ENCODE results near the gene USP10. TPM values are rescaled to one million over a fixed set of nuclear protein-coding genes. Genes with fewer than 3 reads are reported as not detected.

Gene USP10
- total RNA-seq, 1 experiment from 2014 or later: 50.4 TPM

DNA sequence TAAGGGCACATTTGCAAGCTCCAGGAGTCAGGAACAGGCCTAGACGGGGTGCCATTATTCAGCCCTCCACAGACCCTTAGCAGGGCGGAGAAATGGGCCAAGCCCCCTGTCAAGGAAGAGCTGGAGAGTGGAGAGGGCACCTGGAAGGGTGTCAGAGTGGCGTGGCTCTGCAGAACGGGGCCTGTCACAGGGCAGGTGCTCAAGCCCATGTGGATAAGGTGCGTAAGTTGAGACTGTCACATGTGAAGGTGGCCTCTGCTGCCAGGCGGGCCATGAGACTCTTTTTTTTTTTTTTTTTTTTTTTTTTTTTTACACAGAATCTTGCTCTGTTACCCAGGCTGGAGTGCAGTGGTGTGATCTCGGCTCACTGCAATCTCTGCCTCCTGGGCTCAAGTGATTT, 108.0 kb downstream of the USP10 start:
- Histone ChIP-seq H3K4me3 (ENCODE audit: low read length) (no peak overlapping the region), H3K36me3 (ENCODE audit: low read depth, low read length) (no peaks in the 10 kb centered on the region), H3K4me1 (ENCODE audit: insufficient read depth, low read length) (peaks cover 13% of the 10 kb centered on the region), H2AFZ (ENCODE audit: low read length) (no peak overlapping the region), H3K9me3 (ENCODE audit: low read length) (no peaks in the 10 kb centered on the region), H3K9me2 (replicated peaks; ENCODE audit: low read length) (no peaks in the 10 kb centered on the region), H3K9ac (ENCODE audit: low read length) (no peak overlapping the region), H3K4me2 (ENCODE audit: low read length) (no peak overlapping the region), H3K27me3 (ENCODE audit: low read length) (no peaks in the 10 kb centered on the region), H3K79me2 (ENCODE audit: low read length) (no peaks in the 10 kb centered on the region), H3F3A (ENCODE audit: low read length, unreplicated experiment) (no peaks in the 10 kb centered on the region), H3K27ac (ENCODE audit: low read length) (no peak overlapping the region), H4K20me1 (ENCODE audit: low read length) (no peaks in the 10 kb centered on the region)
- TF ChIP-seq, protein P1, sequence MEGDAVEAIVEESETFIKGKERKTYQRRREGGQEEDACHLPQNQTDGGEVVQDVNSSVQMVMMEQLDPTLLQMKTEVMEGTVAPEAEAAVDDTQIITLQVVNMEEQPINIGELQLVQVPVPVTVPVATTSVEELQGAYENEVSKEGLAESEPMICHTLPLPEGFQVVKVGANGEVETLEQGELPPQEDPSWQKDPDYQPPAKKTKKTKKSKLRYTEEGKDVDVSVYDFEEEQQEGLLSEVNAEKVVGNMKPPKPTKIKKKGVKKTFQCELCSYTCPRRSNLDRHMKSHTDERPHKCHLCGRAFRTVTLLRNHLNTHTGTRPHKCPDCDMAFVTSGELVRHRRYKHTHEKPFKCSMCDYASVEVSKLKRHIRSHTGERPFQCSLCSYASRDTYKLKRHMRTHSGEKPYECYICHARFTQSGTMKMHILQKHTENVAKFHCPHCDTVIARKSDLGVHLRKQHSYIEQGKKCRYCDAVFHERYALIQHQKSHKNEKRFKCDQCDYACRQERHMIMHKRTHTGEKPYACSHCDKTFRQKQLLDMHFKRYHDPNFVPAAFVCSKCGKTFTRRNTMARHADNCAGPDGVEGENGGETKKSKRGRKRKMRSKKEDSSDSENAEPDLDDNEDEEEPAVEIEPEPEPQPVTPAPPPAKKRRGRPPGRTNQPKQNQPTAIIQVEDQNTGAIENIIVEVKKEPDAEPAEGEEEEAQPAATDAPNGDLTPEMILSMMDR (conservative IDR thresholded peaks at IDR 0.05; ENCODE audit: low read depth, low read length): no peak
- TF ChIP-seq EZH2phosphoT487 (IDR thresholded peaks at IDR 0.05; ENCODE audit: borderline replicate concordance, low read length) (no peak), EZH2 (IDR thresholded peaks at IDR 0.05; ENCODE audit: low read length, unreplicated experiment) (no peak)
- intact Hi-C loops (cut with micrococcal nuclease): no loop called here
- DNase-seq (no peak), ATAC-seq (no peak)
- BruUV-seq (replicated peaks): no TSS peak
- ChIA-PET POLR2A (ENCODE audit: unreplicated experiment) (no interaction called here), CTCF (no interaction called here)

DNA sequence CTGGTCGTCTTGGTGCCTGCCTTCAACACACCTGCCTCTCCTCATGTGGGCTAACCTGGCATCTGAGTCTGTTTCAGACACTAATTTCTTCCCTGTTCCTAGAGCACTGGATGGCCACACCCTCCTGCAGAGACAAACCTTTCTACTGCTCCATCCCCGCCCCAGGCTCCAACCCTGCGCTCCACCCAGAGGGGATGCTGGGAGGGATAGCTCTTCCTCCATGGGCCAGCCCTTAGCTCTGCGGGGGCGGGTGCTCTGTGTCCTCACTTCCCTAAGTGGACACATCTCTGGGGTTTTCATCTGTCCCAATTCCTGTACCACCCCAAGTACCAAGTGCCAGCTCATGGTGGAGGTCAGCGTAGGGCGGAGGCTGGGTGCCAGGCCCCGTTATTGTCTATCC, 109.0 kb downstream of the USP10 start:
- ATAC-seq: no peak
- Histone ChIP-seq H3K9me2 (replicated peaks; ENCODE audit: low read length) (no peaks in the 10 kb centered on the region), H3K4me3 (ENCODE audit: low read length) (no peak overlapping the region), H4K20me1 (ENCODE audit: low read length) (no peaks in the 10 kb centered on the region), H3K4me1 (ENCODE audit: insufficient read depth, low read length) (peaks cover 13% of the 10 kb centered on the region), H3K27ac (ENCODE audit: low read length) (no peak overlapping the region), H3K9ac (ENCODE audit: low read length) (no peak overlapping the region), H3K79me2 (ENCODE audit: low read length) (no peaks in the 10 kb centered on the region), H3F3A (ENCODE audit: low read length, unreplicated experiment) (no peaks in the 10 kb centered on the region), H2AFZ (ENCODE audit: low read length) (no peak overlapping the region), H3K27me3 (ENCODE audit: low read length) (no peaks in the 10 kb centered on the region), H3K36me3 (ENCODE audit: low read depth, low read length) (no peaks in the 10 kb centered on the region), H3K4me2 (ENCODE audit: low read length) (no peak overlapping the region), H3K9me3 (ENCODE audit: low read length) (no peaks in the 10 kb centered on the region)
- ChIA-PET CTCF (no interaction called here), POLR2A (ENCODE audit: unreplicated experiment) (no interaction called here)
- intact Hi-C loops (cut with micrococcal nuclease): no loop called here
- no TSS peak for BruUV-seq (replicated peaks)
- no peak for DNase-seq
- TF ChIP-seq EZH2phosphoT487 (IDR thresholded peaks at IDR 0.05; ENCODE audit: borderline replicate concordance, low read length) (no peak), EZH2 (IDR thresholded peaks at IDR 0.05; ENCODE audit: low read length, unreplicated experiment) (no peak)
- TF ChIP-seq, protein P1 (conservative IDR thresholded peaks at IDR 0.05; ENCODE audit: low read depth, low read length): no peak

DNA sequence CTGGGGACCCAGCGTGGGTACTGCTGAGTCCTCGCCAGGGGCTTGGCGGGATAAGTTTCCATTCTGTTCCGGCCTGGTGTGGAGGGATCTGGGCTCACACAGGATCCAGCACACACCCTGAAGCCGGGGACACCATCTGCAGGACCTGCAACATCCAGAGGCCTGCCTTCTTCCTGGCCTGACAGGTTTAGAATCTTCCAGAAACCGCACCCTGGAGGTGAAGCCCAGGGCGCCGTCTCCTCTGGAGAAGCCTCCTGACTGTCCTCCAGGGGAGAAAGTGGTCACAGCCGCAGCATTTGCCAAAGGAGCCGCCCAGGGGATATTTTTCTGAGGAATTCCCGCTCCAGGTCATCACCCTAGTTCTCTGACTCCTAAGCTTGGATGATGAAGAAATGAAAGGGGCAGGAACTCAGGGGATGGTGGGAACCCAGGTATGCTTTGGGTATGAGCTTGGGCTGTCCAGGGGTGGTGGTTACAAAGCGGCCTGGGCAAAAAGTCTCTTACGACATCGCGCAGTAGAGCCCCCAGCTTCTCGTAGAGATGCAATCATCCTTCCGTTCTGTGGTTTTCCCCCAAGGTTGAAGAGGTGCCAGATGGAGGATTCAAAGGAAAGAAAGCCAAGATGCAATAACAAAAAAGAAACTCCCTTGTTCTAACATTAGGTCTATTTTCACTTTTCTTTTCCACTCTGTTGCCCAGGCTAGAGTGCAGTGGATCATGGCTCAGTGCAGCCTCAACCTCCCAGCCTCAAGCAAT, 110.9 kb downstream of the USP10 start:
- Histone ChIP-seq H4K20me1 (ENCODE audit: low read length) (no peaks in the 10 kb centered on the region), H3K9me2 (replicated peaks; ENCODE audit: low read length) (no peaks in the 10 kb centered on the region), H3K4me1 (ENCODE audit: insufficient read depth, low read length) (peaks cover 13% of the 10 kb centered on the region), H2AFZ (ENCODE audit: low read length) (no peak overlapping the region), H3K36me3 (ENCODE audit: low read depth, low read length) (no peaks in the 10 kb centered on the region), H3K9ac (ENCODE audit: low read length) (no peak overlapping the region), H3K4me3 (ENCODE audit: low read length) (no peak overlapping the region), H3F3A (ENCODE audit: low read length, unreplicated experiment) (no peaks in the 10 kb centered on the region), H3K4me2 (ENCODE audit: low read length) (no peak overlapping the region), H3K79me2 (ENCODE audit: low read length) (no peaks in the 10 kb centered on the region), H3K27ac (ENCODE audit: low read length) (no peak overlapping the region), H3K27me3 (ENCODE audit: low read length) (no peaks in the 10 kb centered on the region), H3K9me3 (ENCODE audit: low read length) (no peaks in the 10 kb centered on the region)
- intact Hi-C loops (cut with micrococcal nuclease): no loop called here
- DNase-seq (no peak), ATAC-seq (no peak)
- ChIA-PET POLR2A (ENCODE audit: unreplicated experiment) (no interaction called here), CTCF (no interaction called here)
- TF ChIP-seq, protein P1 (conservative IDR thresholded peaks at IDR 0.05; ENCODE audit: low read depth, low read length): no peak
- TF ChIP-seq EZH2phosphoT487 (IDR thresholded peaks at IDR 0.05; ENCODE audit: borderline replicate concordance, low read length) (no peak), EZH2 (IDR thresholded peaks at IDR 0.05; ENCODE audit: low read length, unreplicated experiment) (no peak)
- BruUV-seq (replicated peaks): no TSS peak

All from PC-3 (cell line).